ENCODE results near the gene PRM3.
A peak's percentile ranks its signal among the peaks of the same experiment; 100 is the strongest.

PRM3 gene

GRCh38 chr16:11271610-11272009 is 1.8 kb downstream of the PRM3 start:
- Histone ChIP-seq H3K79me1 (replicated peaks; ENCODE audit: low read length, poor library complexity, severe bottlenecking) (no peaks in the 10 kb centered on the region), H3K23ac (ENCODE audit: low read length in 2 of 2) (no peak overlapping the region), H4K8ac (ENCODE audit: low read length) (no peak overlapping the region), H2BK5ac (ENCODE audit: low read depth, low read length, poor library complexity, severe bottlenecking) (no peak overlapping the region), H3K9me3 (ENCODE audit: control insufficient read depth, low read length) (no peaks in the 10 kb centered on the region), H3K4ac (ENCODE audit: low read depth in 1 of 2, low read length in 2 of 2) (no peak overlapping the region), H3K4me3 (ENCODE audit: insufficient read depth in 1 of 2, low read depth in 1 of 2, low read length in 2 of 2) (no peak overlapping the region), H2BK12ac (ENCODE audit: low read length in 2 of 2) (no peak overlapping the region), H2BK15ac (ENCODE audit: low read depth, poor library complexity, severe bottlenecking) (no peak overlapping the region), H2AK5ac (ENCODE audit: low read length, severe bottlenecking) (no peak overlapping the region), H2AFZ (ENCODE audit: low read depth, low read length) (no peak overlapping the region), H3K18ac (ENCODE audit: low read depth in 1 of 2, low read length in 2 of 2) (no peak overlapping the region), H2BK120ac (ENCODE audit: low read depth, low read length) (no peak overlapping the region), H3K9ac (ENCODE audit: low read length) (no peak overlapping the region), H3K4me1 (ENCODE audit: control insufficient read depth, insufficient read depth, low read depth, low read length) (peaks cover 4% of the 10 kb centered on the region), H3K27me3 (ENCODE audit: control insufficient read depth in 1 of 2, insufficient read depth in 1 of 2, low read length in 2 of 2) (peaks cover 0 to 25% of the 10 kb centered on the region in 2 experiments), H3K14ac (ENCODE audit: low read length in 2 of 2) (no peak overlapping the region), H3K36me3 (ENCODE audit: control insufficient read depth in 1 of 2, insufficient read depth in 2 of 2, low read depth in 1 of 2, low read length in 2 of 2) (no peaks in the 10 kb centered on the region), H4K91ac (ENCODE audit: low read length) (no peak overlapping the region), H3K4me2 (ENCODE audit: low read length, poor library complexity, severe bottlenecking) (no peak overlapping the region), H3K27ac (ENCODE audit: low read length, poor library complexity, severe bottlenecking) (no peak overlapping the region)
- 95% methylated on average over 10 of the region's 10 CpGs for WGBS
- DNase-seq = no peak

- Histone ChIP-seq H2AK5ac (ENCODE audit: low read length, severe bottlenecking) (no peak overlapping the region), H2BK15ac (ENCODE audit: low read depth, poor library complexity, severe bottlenecking) (no peak overlapping the region), H2BK5ac (ENCODE audit: low read depth, low read length, poor library complexity, severe bottlenecking) (no peak overlapping the region)
Measured at GRCh38 chr16:11270602-11271162, 2.7 kb downstream of the PRM3 start.

GRCh38 chr16:11268921-11269375 is 4.5 kb downstream of the PRM3 start, which contains the start of gene TNP2:
TSS of gene TNP2 (minus strand) at chr16:11269325. CDS start at chr16:11269262, 63 bp downstream.
- H3K79me1 ChIP-seq (replicated peaks; ENCODE audit: low read length, poor library complexity, severe bottlenecking) = no peaks in the 10 kb centered on the region
- H3K23ac ChIP-seq (ENCODE audit: low read length in 2 of 2) = no peak within 1 kb of the TSS
- peak within 1 kb of the TSS; percentile 29 for H2BK15ac ChIP-seq (ENCODE audit: low read depth, poor library complexity, severe bottlenecking)
- no peak for DNase-seq
- H3K4me3 ChIP-seq (ENCODE audit: insufficient read depth in 1 of 2, low read depth in 1 of 2, low read length in 2 of 2) = no peak within 1 kb of the TSS
- H3K4me1 ChIP-seq (ENCODE audit: control insufficient read depth, insufficient read depth, low read depth, low read length) = peaks cover 4% of the 10 kb centered on the region
- no peak within 1 kb of the TSS for H3K4ac ChIP-seq (ENCODE audit: low read depth in 1 of 2, low read length in 2 of 2)
- no peak within 1 kb of the TSS for H3K27ac ChIP-seq (ENCODE audit: low read length, poor library complexity, severe bottlenecking)
- peak within 1 kb of the TSS; percentile 10 for H2AK5ac ChIP-seq (ENCODE audit: low read length, severe bottlenecking)
- H3K9ac ChIP-seq (ENCODE audit: low read length) = no peak within 1 kb of the TSS
- H3K9me3 ChIP-seq (ENCODE audit: control insufficient read depth, low read length) = no peaks in the 10 kb centered on the region
- peaks cover 0 to 26% of the 10 kb centered on the region in 2 experiments for H3K27me3 ChIP-seq (ENCODE audit: control insufficient read depth in 1 of 2, insufficient read depth in 1 of 2, low read length in 2 of 2)
- H3K4me2 ChIP-seq (ENCODE audit: low read length, poor library complexity, severe bottlenecking) = no peak within 1 kb of the TSS
- no peak within 1 kb of the TSS for H2BK5ac ChIP-seq (ENCODE audit: low read depth, low read length, poor library complexity, severe bottlenecking)
- 98% methylated on average over 9 of the region's 11 CpGs for whole genome bisulfite sequencing
- no peaks in the 10 kb centered on the region for H3K36me3 ChIP-seq (ENCODE audit: control insufficient read depth in 1 of 2, insufficient read depth in 2 of 2, low read depth in 1 of 2, low read length in 2 of 2)
- no peak within 1 kb of the TSS for H2AFZ ChIP-seq (ENCODE audit: low read depth, low read length)
- no peak within 1 kb of the TSS for H4K8ac ChIP-seq (ENCODE audit: low read length)
- no peak within 1 kb of the TSS for H3K14ac ChIP-seq (ENCODE audit: low read length in 2 of 2)
- H4K91ac ChIP-seq (ENCODE audit: low read length) = no peak within 1 kb of the TSS
- H2BK120ac ChIP-seq (ENCODE audit: low read depth, low read length) = no peak within 1 kb of the TSS
- no peak within 1 kb of the TSS for H3K18ac ChIP-seq (ENCODE audit: low read depth in 1 of 2, low read length in 2 of 2)
- no peak within 1 kb of the TSS for H2BK12ac ChIP-seq (ENCODE audit: low read length in 2 of 2)

More at GRCh38 chr16:11270602-11271162, 2.7 kb downstream of the PRM3 start:
- no peak overlapping the region for H2AFZ ChIP-seq (ENCODE audit: low read depth, low read length)
- no peaks in the 10 kb centered on the region for H3K79me1 ChIP-seq (replicated peaks; ENCODE audit: low read length, poor library complexity, severe bottlenecking)
- no peak overlapping the region for H2BK120ac ChIP-seq (ENCODE audit: low read depth, low read length)
- no peak overlapping the region for H3K9ac ChIP-seq (ENCODE audit: low read length)
- no peak overlapping the region for H3K18ac ChIP-seq (ENCODE audit: low read depth in 1 of 2, low read length in 2 of 2)
- DNase-seq = no peak
- H3K23ac ChIP-seq (ENCODE audit: low read length in 2 of 2) = no peak overlapping the region
- H2BK12ac ChIP-seq (ENCODE audit: low read length in 2 of 2) = no peak overlapping the region
- no peak overlapping the region for H3K4me2 ChIP-seq (ENCODE audit: low read length, poor library complexity, severe bottlenecking)
- no peaks in the 10 kb centered on the region for H3K36me3 ChIP-seq (ENCODE audit: control insufficient read depth in 1 of 2, insufficient read depth in 2 of 2, low read depth in 1 of 2, low read length in 2 of 2)
- H4K8ac ChIP-seq (ENCODE audit: low read length) = no peak overlapping the region
- H3K27ac ChIP-seq (ENCODE audit: low read length, poor library complexity, severe bottlenecking) = no peak overlapping the region
- no peak overlapping the region for H3K4me3 ChIP-seq (ENCODE audit: insufficient read depth in 1 of 2, low read depth in 1 of 2, low read length in 2 of 2)
- H3K9me3 ChIP-seq (ENCODE audit: control insufficient read depth, low read length) = no peaks in the 10 kb centered on the region
- no peak overlapping the region for H3K4ac ChIP-seq (ENCODE audit: low read depth in 1 of 2, low read length in 2 of 2)
- H3K14ac ChIP-seq (ENCODE audit: low read length in 2 of 2) = no peak overlapping the region
- H3K27me3 ChIP-seq (ENCODE audit: control insufficient read depth in 1 of 2, insufficient read depth in 1 of 2, low read length in 2 of 2) = peaks cover 0 to 26% of the 10 kb centered on the region in 2 experiments
- 71% methylated on average over 1 of the region's 2 CpGs for WGBS
- no peak overlapping the region for H4K91ac ChIP-seq (ENCODE audit: low read length)
- peaks cover 4% of the 10 kb centered on the region for H3K4me1 ChIP-seq (ENCODE audit: control insufficient read depth, insufficient read depth, low read depth, low read length)

- WGBS = 90% methylated on average over 7 of the region's 7 CpGs
- Histone ChIP-seq H2BK120ac (ENCODE audit: low read depth, low read length) (no peak overlapping the region), H3K27ac (ENCODE audit: low read length, poor library complexity, severe bottlenecking) (no peak overlapping the region), H2BK5ac (ENCODE audit: low read depth, low read length, poor library complexity, severe bottlenecking) (no peak overlapping the region), H3K4ac (ENCODE audit: low read depth in 1 of 2, low read length in 2 of 2) (no peak overlapping the region), H3K9me3 (ENCODE audit: control insufficient read depth, low read length) (no peaks in the 10 kb centered on the region), H3K36me3 (ENCODE audit: control insufficient read depth in 1 of 2, insufficient read depth in 2 of 2, low read depth in 1 of 2, low read length in 2 of 2) (no peaks in the 10 kb centered on the region), H2AK5ac (ENCODE audit: low read length, severe bottlenecking) (no peak overlapping the region), H4K91ac (ENCODE audit: low read length) (no peak overlapping the region), H2BK12ac (ENCODE audit: low read length in 2 of 2) (no peak overlapping the region), H3K27me3 (ENCODE audit: control insufficient read depth in 1 of 2, insufficient read depth in 1 of 2, low read length in 2 of 2) (peaks cover 0 to 27% of the 10 kb centered on the region in 2 experiments), H4K8ac (ENCODE audit: low read length) (no peak overlapping the region), H3K79me1 (replicated peaks; ENCODE audit: low read length, poor library complexity, severe bottlenecking) (no peaks in the 10 kb centered on the region), H2AFZ (ENCODE audit: low read depth, low read length) (no peak overlapping the region), H3K9ac (ENCODE audit: low read length) (no peak overlapping the region), H3K4me2 (ENCODE audit: low read length, poor library complexity, severe bottlenecking) (no peak overlapping the region), H3K4me1 (ENCODE audit: control insufficient read depth, insufficient read depth, low read depth, low read length) (peaks cover 3% of the 10 kb centered on the region), H3K14ac (ENCODE audit: low read length in 2 of 2) (no peak overlapping the region), H2BK15ac (ENCODE audit: low read depth, poor library complexity, severe bottlenecking) (no peak overlapping the region), H3K23ac (ENCODE audit: low read length in 2 of 2) (no peak overlapping the region), H3K4me3 (ENCODE audit: insufficient read depth in 1 of 2, low read depth in 1 of 2, low read length in 2 of 2) (no peak overlapping the region), H3K18ac (ENCODE audit: low read depth in 1 of 2, low read length in 2 of 2) (no peak overlapping the region)
- DNase-seq = no peak
Measured at GRCh38 chr16:11265124-11265523, 8.3 kb downstream of the PRM3 start.

Measured in mesenchymal stem cell (in vitro differentiated cells and primary cell).